Transverse colon (tissue), 3 donors: ENCODE data around the gene MCUB.
A peak's percentile ranks its signal among the peaks of the same experiment; 100 is the strongest.

Source experiments
- POLR2A ChIP-seq: fragments of 450-650 bp; IDR thresholded peaks from one replicate; pipeline ENCODE4 v1.6.1; 2016; ENCODE audit warnings: antibody characterized with exemption, mild to moderate bottlenecking, moderate library complexity
- TF ChIP-seq, protein P1 (sequence below), 5 experiments: fragments of 200-600 bp in 3 of 5; fragments of 450-650 bp in 2 of 5; sonication (generic) in 3 of 5; IDR thresholded peaks; 1 replicate in 2 of 5; 2 replicates in 3 of 5; pipeline ENCODE4 v1.5.1; 2016 to 2017; ENCODE audit warnings: antibody characterized with exemption in 5 of 5, inconsistent platforms in 3 of 5, mild to moderate bottlenecking in 2 of 5, moderate library complexity in 1 of 5

DNA sequence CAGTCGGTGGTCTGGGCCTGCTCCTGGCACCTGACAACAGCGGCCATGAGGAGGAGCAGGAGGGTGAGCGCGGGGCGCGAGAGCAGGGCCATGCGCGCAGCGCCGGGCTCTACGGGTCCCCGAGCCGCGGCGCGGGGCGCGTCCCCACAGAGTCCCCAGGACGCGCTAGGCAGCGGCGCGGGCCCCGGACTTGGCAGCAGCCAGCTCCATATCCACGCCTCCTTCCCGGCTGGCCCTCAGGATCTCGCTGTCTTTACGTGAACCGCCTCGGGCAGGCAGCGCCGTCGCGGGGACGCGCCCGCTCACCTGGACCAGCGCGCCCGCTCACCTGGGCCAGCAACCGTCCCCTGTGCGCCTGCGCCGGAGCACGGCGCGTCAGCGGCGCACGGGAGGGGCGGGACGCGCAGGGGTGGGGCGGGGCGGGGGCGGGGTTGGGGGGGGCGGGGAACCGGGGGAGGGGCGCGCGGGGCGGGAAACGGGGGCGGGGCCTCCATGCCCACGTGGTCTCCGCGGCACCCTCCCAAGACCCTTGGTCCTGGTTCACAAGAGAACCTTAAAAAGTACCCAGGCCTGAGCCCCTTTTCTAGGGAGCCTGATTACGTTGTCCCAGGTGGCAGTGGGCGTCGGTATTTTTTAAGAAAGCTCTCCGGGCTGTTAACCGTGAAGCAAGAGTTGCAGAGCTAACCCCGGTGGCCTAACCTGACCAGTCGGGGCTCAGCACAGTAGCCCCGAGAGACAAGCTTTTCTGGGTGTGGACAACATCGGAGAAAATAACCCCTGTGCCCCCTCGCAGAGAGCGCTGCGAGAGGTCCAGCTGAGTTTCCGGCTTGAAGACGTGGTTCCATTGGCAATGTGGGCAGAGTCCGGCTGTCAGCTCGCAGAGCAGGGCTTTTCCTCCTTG, 169.9 kb downstream of the MCUB start, which contains the start of gene PLA2G12A:
- TF ChIP-seq, protein P1, sequence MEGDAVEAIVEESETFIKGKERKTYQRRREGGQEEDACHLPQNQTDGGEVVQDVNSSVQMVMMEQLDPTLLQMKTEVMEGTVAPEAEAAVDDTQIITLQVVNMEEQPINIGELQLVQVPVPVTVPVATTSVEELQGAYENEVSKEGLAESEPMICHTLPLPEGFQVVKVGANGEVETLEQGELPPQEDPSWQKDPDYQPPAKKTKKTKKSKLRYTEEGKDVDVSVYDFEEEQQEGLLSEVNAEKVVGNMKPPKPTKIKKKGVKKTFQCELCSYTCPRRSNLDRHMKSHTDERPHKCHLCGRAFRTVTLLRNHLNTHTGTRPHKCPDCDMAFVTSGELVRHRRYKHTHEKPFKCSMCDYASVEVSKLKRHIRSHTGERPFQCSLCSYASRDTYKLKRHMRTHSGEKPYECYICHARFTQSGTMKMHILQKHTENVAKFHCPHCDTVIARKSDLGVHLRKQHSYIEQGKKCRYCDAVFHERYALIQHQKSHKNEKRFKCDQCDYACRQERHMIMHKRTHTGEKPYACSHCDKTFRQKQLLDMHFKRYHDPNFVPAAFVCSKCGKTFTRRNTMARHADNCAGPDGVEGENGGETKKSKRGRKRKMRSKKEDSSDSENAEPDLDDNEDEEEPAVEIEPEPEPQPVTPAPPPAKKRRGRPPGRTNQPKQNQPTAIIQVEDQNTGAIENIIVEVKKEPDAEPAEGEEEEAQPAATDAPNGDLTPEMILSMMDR (IDR thresholded peaks at IDR 0.05), result no peak
- TF ChIP-seq POLR2A, result peak; percentile 78
